H1 (cell line): ENCODE data around the gene GANC. TPM values are rescaled to one million over a fixed set of nuclear protein-coding genes. Genes with fewer than 3 reads are reported as not detected.
A peak's percentile ranks its signal among the peaks of the same experiment; 100 is the strongest.

ENCODE experiments used
- CTCF ChIA-PET: fragments of 300-600 bp; sonication (Branson Sonifier 250); formaldehyde crosslinking; loops from one replicate; lab custom pipeline; 2021; ENCODE audit not compliant: partially characterized antibody; lab: Charles Lee
- POLR2A ChIA-PET: fragments of 300-600 bp; sonication (Branson Sonifier 250); formaldehyde crosslinking; loops from one replicate; lab custom pipeline; 2021; ENCODE audit warnings: inconsistent platforms; ENCODE audit not compliant: partially characterized antibody; lab: Charles Lee
- DNase-seq, 2 experiments: peaks; one replicate each; pipeline versions ENCODE4 v3.0.0 to v3.0.0-alpha.2; 2010 to 2022; ENCODE audit warnings: low spot score in 2 of 2, low read depth in 1 of 2, mixed read lengths in 1 of 2
- FAIRE-seq: peaks from 2 replicates; lab custom pipeline; 2011; peaks lifted over from hg19 to GRCh38; lab: Jason Lieb, UNC
- H2AFZ ChIP-seq: 2 replicates; pipeline ENCODE4 v1.8.1; 2012; ENCODE audit warnings: low read length, inconsistent platforms
- H2AK5ac ChIP-seq: 2 replicates; pipeline ENCODE4 v1.6.1; 2013; ENCODE audit warnings: low read depth, low read length
- H2BK120ac ChIP-seq: replicated peaks from 2 replicates; pipeline ENCODE3; 2013; ENCODE audit warnings: low read depth, low read length, inconsistent platforms
- H2BK12ac ChIP-seq: 2 replicates; pipeline ENCODE4 v1.6.1; 2013; ENCODE audit warnings: low read depth, low read length
- H2BK15ac ChIP-seq: 2 replicates; pipeline ENCODE4 v1.6.1; 2013; ENCODE audit warnings: low read length
- H2BK20ac ChIP-seq: 2 replicates; pipeline ENCODE4 v1.6.1; 2013; ENCODE audit warnings: low read length
- H2BK5ac ChIP-seq: 2 replicates; pipeline ENCODE4 v1.6.1; 2013; ENCODE audit warnings: low read depth, low read length
- H3K14ac ChIP-seq: 2 replicates; pipeline ENCODE4 v1.6.1; 2013; ENCODE audit warnings: inconsistent platforms; ENCODE audit not compliant: insufficient read length
- H3K18ac ChIP-seq: 2 replicates; pipeline ENCODE4 v1.6.1; 2013; ENCODE audit warnings: low read length; ENCODE audit errors: extremely low read depth
- H3K23ac ChIP-seq: 2 replicates; pipeline ENCODE4 v1.6.1; 2013; ENCODE audit warnings: inconsistent platforms; ENCODE audit not compliant: insufficient read length
- H3K23me2 ChIP-seq: 2 replicates; pipeline ENCODE4 v1.6.1; 2013; ENCODE audit warnings: low read depth, low read length
- H3K27ac ChIP-seq: 2 replicates; pipeline ENCODE4 v1.6.1; 2011; ENCODE audit warnings: low read depth, low read length, inconsistent platforms
- H3K27me3 ChIP-seq, 4 experiments: replicated peaks in 1 of 4; 1 replicate in 1 of 4; 2 replicates in 3 of 4; pipeline versions ENCODE4 v1.6.1 to v1.8.1; 2011 to 2013; ENCODE audit warnings: low read length in 3 of 4, mild to moderate bottlenecking in 3 of 4, inconsistent platforms in 2 of 4, mixed read lengths in 2 of 4, moderate library complexity in 1 of 4; ENCODE audit not compliant: control insufficient read depth in 3 of 4, insufficient read depth in 3 of 4; ENCODE audit errors: extremely low read depth in 1 of 4
- H3K36me3 ChIP-seq, 4 experiments: 2 replicates each; pipeline versions ENCODE4 v1.6.1 to v1.8.1; 2011 to 2013; ENCODE audit warnings: mild to moderate bottlenecking in 4 of 4, low read length in 3 of 4, moderate library complexity in 2 of 4, control low read depth in 1 of 4, inconsistent platforms in 1 of 4; ENCODE audit not compliant: insufficient read depth in 4 of 4, control insufficient read depth in 2 of 4
- H3K4ac ChIP-seq: replicated peaks from 2 replicates; pipeline ENCODE3; 2013; ENCODE audit warnings: low read length, low read depth, mixed read lengths, inconsistent platforms; ENCODE audit not compliant: insufficient read length
- H3K4me1 ChIP-seq, 4 experiments: replicated peaks in 1 of 4; 1 replicate in 1 of 4; 2 replicates in 3 of 4; pipeline versions ENCODE4 v1.6.1 to v1.8.1; 2011 to 2013; ENCODE audit warnings: low read length in 3 of 4, inconsistent platforms in 2 of 4, mixed read lengths in 1 of 4; ENCODE audit not compliant: insufficient read depth in 4 of 4, control insufficient read depth in 3 of 4
- H3K4me2 ChIP-seq, 2 experiments: 2 replicates each; pipeline versions ENCODE4 v1.6.1 to v1.8.1; 2011 to 2013; ENCODE audit warnings: low read depth in 2 of 2, low read length in 2 of 2, control low read depth in 1 of 2, inconsistent platforms in 1 of 2, mild to moderate bottlenecking in 1 of 2; ENCODE audit not compliant: insufficient read depth in 1 of 2
- H3K4me3 ChIP-seq, 4 experiments: fragments of 200-600, 300-600 bp in 1 of 4; sonication (generic), shearing (Covaris generic), sonication (Bioruptor Twin) in 1 of 4; 2 replicates each; pipeline versions ENCODE4 v1.5.1 to v1.8.1; 2011 to 2016; ENCODE audit warnings: low read length in 4 of 4, low read depth in 3 of 4, control low read depth in 2 of 4, inconsistent platforms in 2 of 4, mild to moderate bottlenecking in 2 of 4, mixed read lengths in 1 of 4, moderate library complexity in 1 of 4; ENCODE audit not compliant: insufficient read depth in 2 of 4; ENCODE audit errors: extremely low read depth in 1 of 4
- H3K56ac ChIP-seq: replicated peaks from 2 replicates; pipeline ENCODE3; 2013; ENCODE audit warnings: low read depth, mild to moderate bottlenecking, mixed read lengths, low read length, inconsistent platforms; ENCODE audit not compliant: insufficient read length
- H3K79me1 ChIP-seq: 2 replicates; pipeline ENCODE4 v1.6.1; 2013; ENCODE audit warnings: low read depth, low read length, control low read depth
- H3K79me2 ChIP-seq, 2 experiments: 2 replicates each; pipeline versions ENCODE4 v1.6.1 to v1.8.1; 2012 to 2013; ENCODE audit warnings: low read length in 2 of 2, mild to moderate bottlenecking in 2 of 2, inconsistent platforms in 1 of 2; ENCODE audit not compliant: insufficient read depth in 2 of 2, control insufficient read depth in 1 of 2
- H3K9ac ChIP-seq, 4 experiments: replicated peaks in 1 of 4; 1 replicate in 1 of 4; 2 replicates in 3 of 4; pipeline versions ENCODE4 v1.6.1 to v1.8.1; 2011 to 2013; ENCODE audit warnings: low read depth in 3 of 4, low read length in 3 of 4, control low read depth in 2 of 4, mild to moderate bottlenecking in 2 of 4, moderate library complexity in 2 of 4, inconsistent platforms in 1 of 4; ENCODE audit errors: extremely low read depth in 1 of 4
- H3K9me3 ChIP-seq, 2 experiments: 2 replicates each; pipeline versions ENCODE4 v1.6.1 to v1.8.1; 2012 to 2013; ENCODE audit warnings: mild to moderate bottlenecking in 2 of 2, moderate library complexity in 2 of 2, control low read depth in 1 of 2, inconsistent platforms in 1 of 2, low read depth in 1 of 2, low read length in 1 of 2, mixed read lengths in 1 of 2; ENCODE audit not compliant: insufficient read depth in 2 of 2
- H4K20me1 ChIP-seq, 2 experiments: replicated peaks in 1 of 2; 2 replicates each; pipeline versions ENCODE3 to v1.8.1; 2011 to 2013; ENCODE audit warnings: inconsistent platforms in 2 of 2, low read length in 2 of 2, mild to moderate bottlenecking in 1 of 2; ENCODE audit not compliant: insufficient read depth in 2 of 2, control insufficient read depth in 1 of 2
- H4K5ac ChIP-seq: 2 replicates; pipeline ENCODE4 v1.6.1; 2013; ENCODE audit warnings: low read length, low read depth, mixed read lengths, inconsistent platforms; ENCODE audit not compliant: insufficient read length
- H4K8ac ChIP-seq: 2 replicates; pipeline ENCODE4 v1.8.0; 2013; ENCODE audit warnings: mild to moderate bottlenecking, moderate library complexity, low read length, inconsistent platforms; ENCODE audit not compliant: insufficient read depth; ENCODE audit errors: extremely low read depth
- H4K91ac ChIP-seq: replicated peaks from 2 replicates; pipeline ENCODE3; 2013; ENCODE audit warnings: low read length, mixed read lengths, inconsistent platforms; ENCODE audit not compliant: insufficient read length
- TEAD4 ChIP-seq: IDR thresholded peaks from 2 replicates; pipeline ENCODE4 v1.6.1; 2012; ENCODE audit warnings: low read depth, low read length, inconsistent platforms, mixed read lengths
- WGBS, 2 experiments: shearing (Covaris generic) in 1 of 2; methylation state at CpG; one replicate each; pipeline versions ENCODE4 v1.1.6 to v1.1.7; 2013 to 2015; ENCODE audit warnings: low lambda C conversion rate in 2 of 2, mixed read lengths in 2 of 2, inconsistent platforms in 1 of 2, low coverage in 1 of 2, missing lambda C conversion rate in 1 of 2; ENCODE audit not compliant: insufficient replicate concordance in 2 of 2, insufficient coverage in 1 of 2, insufficient read length in 1 of 2; ENCODE audit errors: extremely low coverage in 1 of 2, missing lambda C conversion rate in 1 of 2; 5-methylcytosine and 5-hydroxymethylcytosine counted together
- polyA plus RNA-seq, 7 experiments: library from polyadenylated mRNA; depleted of rRNA in 3 of 7; stranded (reverse) in 5 of 7; unstranded in 2 of 7; fragments of >200 nt in 5 of 7; fragments of 200-250 nt in 2 of 7; gene quantifications; 1 replicate in 5 of 7; 2 replicates in 1 of 7; 4 replicates in 1 of 7; pipeline versions ENCODE4 v1.2.1 to v1.2.3, GENCODE V29; 2011 to 2013; ENCODE audit warnings: missing spikeins in 2 of 7, mixed read lengths in 2 of 7
- total RNA-seq: library from RNA; stranded (reverse); fragmentation: NEBNext Ultra II Directional; extraction: Animal tissue kit (Norgen Biotek cat#: 25700); gene quantifications from 2 replicates; pipeline ENCODE4 v1.2.1, GENCODE V29; 2021

Gene GANC
- total and polyA plus RNA-seq, 2 of the 8 experiments (the other 6 are each of a cell fraction or from before 2014, with no cell fraction given) = 6.8 to 14.4 TPM

DNA sequence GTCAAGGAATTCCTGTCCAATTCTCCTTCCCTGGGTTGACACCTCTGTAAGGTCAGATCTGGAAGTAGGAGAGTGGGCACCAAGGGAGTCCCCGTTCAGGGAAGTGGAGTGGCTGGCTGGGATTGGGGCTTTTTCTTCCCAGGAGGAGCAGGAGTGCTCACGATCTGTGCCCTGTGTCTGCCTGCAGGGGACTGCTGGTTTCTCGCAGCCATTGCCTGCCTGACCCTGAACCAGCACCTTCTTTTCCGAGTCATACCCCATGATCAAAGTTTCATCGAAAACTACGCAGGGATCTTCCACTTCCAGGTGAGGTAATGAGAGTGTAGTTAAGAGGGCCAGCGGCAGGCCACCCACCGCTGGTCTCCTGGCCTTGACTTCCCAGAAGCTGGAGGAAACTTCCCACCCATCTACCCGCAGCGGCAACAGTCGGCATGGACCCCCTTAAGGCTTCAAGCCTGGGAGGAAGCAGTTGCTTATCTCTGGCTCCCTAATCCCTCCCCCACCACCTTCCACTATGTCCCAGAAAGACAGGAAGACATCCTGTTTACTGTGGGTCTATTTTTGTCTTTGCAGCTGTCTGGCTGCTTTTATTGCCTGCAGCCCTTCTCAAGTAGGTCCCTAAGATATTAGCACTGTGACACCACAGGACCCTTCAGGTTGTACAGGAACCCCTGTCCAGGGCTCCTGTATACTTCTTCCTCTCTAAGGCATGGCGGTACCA is 113.1 kb downstream of the GANC start:
- Histone ChIP-seq H2AK5ac (no peak overlapping the region), H3K27me3 (no peaks in the 10 kb centered on the region), H3K4me2 (no peak overlapping the region), H3K56ac (no peak overlapping the region), H4K20me1 (no peaks in the 10 kb centered on the region), H3K23ac (no peak overlapping the region), H3K18ac (no peak overlapping the region), H3K4me1 (peaks cover 0 to 12% (median 4%) of the 10 kb centered on the region in 4 experiments; a peak in 5 of 7 replicates), H2BK120ac (no peak overlapping the region), H2BK12ac (no peak overlapping the region), H2BK15ac (no peak overlapping the region; the same call in 1 of the 2 replicates), H3K36me3 (no peaks in the 10 kb centered on the region), H3K79me1 (no peaks in the 10 kb centered on the region), H2BK5ac (peak overlapping the region; percentile 5; the same call in 1 of the 2 replicates), H2AFZ (peak overlapping the region; percentile 86), H3K79me2 (no peaks in the 10 kb centered on the region), H2BK20ac (peak overlapping the region; percentile 3; the same call in 1 of the 2 replicates), H4K91ac (no peak overlapping the region), H3K9ac (no peak overlapping the region), H3K9me3 (no peaks in the 10 kb centered on the region), H4K8ac (no peak overlapping the region; the same call in 1 of the 2 replicates), H4K5ac (no peak overlapping the region), H3K14ac (no peak overlapping the region), H3K4me3 (no peak overlapping the region), H3K4ac (no peak overlapping the region), H3K27ac (no peak overlapping the region), H3K23me2 (no peaks in the 10 kb centered on the region)
- POLR2A ChIA-PET = interaction anchor here (0.6 to 1.4 kb wide), 3 partner anchors 72 to 234 kb away, joined by 3 to 4 read pairs (median 3); no protein-coding TSS in a partner anchor
- FAIRE-seq (no peak), DNase-seq (peak in 1 of 2 experiments; percentile 48)
- CTCF ChIA-PET = interaction anchor here (0.6 to 5.7 kb wide), 32 partner anchors 7 to 316 kb away, joined by 3 to 34 read pairs (median 4); partner anchors contain the start of genes GANC, PLA2G4F, TMEM87A and VPS39
- TF ChIP-seq TEAD4 = no peak
- 92% methylated on average over 12 of the region's 12 CpGs; no CpG with 5 or more reads in 1 of the 2 experiments for WGBS, 2 experiments
